WTC11 (cell line): Measurements from ENCODE around the gene NACC2. TPM values are rescaled to one million over a fixed set of nuclear protein-coding genes. Genes with fewer than 3 reads are reported as not detected.

Experiments
- ATAC-seq: fragments of 200-7000 bp; cut with Tn5 transposase; 2 replicates; pipeline ENCODE4 v1.10.0; 2021; ENCODE audit warnings: mild to moderate bottlenecking, moderate library complexity
- CTCF ChIA-PET: fragments of 300-600 bp; sonication (Branson Sonifier 250); formaldehyde crosslinking; loops from one replicate; lab custom pipeline; 2021; ENCODE audit warnings: antibody characterized with exemption; lab: Charles Lee
- POLR2A ChIA-PET: fragments of 350-600 bp; sonication (Branson Sonifier 250); formaldehyde crosslinking; loops from one replicate; lab custom pipeline; 2021; ENCODE audit warnings: antibody characterized with exemption; lab: Charles Lee
- DNase-seq: peaks from one replicate; pipeline ENCODE4 v3.0.0; 2021; ENCODE audit warnings: low spot score
- H3K27ac Mint-ChIP-seq: 2 replicates; pipeline ENCODE4 v1.8.0; 2021; ENCODE audit warnings: mixed read lengths
- H3K27me3 Mint-ChIP-seq: 2 replicates; pipeline ENCODE4 v1.8.0; 2021; ENCODE audit warnings: low read depth, mild to moderate bottlenecking, moderate library complexity, mixed read lengths
- H3K36me3 Mint-ChIP-seq: 2 replicates; pipeline ENCODE4 v1.8.0; 2021; ENCODE audit warnings: mixed read lengths
- H3K4me1 Mint-ChIP-seq: 2 replicates; pipeline ENCODE4 v1.8.0; 2022; ENCODE audit warnings: mixed read lengths
- H3K4me3 Mint-ChIP-seq: 2 replicates; pipeline ENCODE4 v1.8.0; 2021; ENCODE audit warnings: mild to moderate bottlenecking, moderate library complexity, mixed read lengths
- H3K9me3 Mint-ChIP-seq: 2 replicates; pipeline ENCODE4 v1.8.0; 2021; ENCODE audit warnings: mixed read lengths
- AR ChIP-seq: fragments of 250-450 bp; sonication (Bioruptor Pico); IDR thresholded peaks from 2 replicates; pipeline ENCODE4 v1.9.0; 2021; ENCODE audit warnings: mild to moderate bottlenecking
- CREB1 ChIP-seq: sonication (generic); formaldehyde crosslinking; IDR thresholded peaks from 2 replicates; pipeline ENCODE4 v1.8.0; 2023; ENCODE audit warnings: mild to moderate bottlenecking, missing genetic modification reagents
- FOXP4 ChIP-seq: sonication (generic); formaldehyde crosslinking; IDR thresholded peaks from 2 replicates; pipeline ENCODE4 v1.8.0; 2022; ENCODE audit warnings: mild to moderate bottlenecking, missing genetic modification reagents
- MLX ChIP-seq: sonication (generic); formaldehyde crosslinking; IDR thresholded peaks from 2 replicates; pipeline ENCODE4 v1.8.1; 2023; ENCODE audit warnings: mild to moderate bottlenecking, missing genetic modification reagents, moderate library complexity
- NFYB ChIP-seq: sonication (generic); formaldehyde crosslinking; conservative IDR thresholded peaks from 2 replicates; pipeline ENCODE4 v1.8.0; 2022; ENCODE audit warnings: low read depth, missing genetic modification reagents
- NR1H2 ChIP-seq: sonication (generic); formaldehyde crosslinking; IDR thresholded peaks from 2 replicates; pipeline ENCODE4 v1.9.0; 2021; ENCODE audit warnings: mild to moderate bottlenecking, moderate library complexity, missing genetic modification reagents
- SP1 ChIP-seq: sonication (generic); formaldehyde crosslinking; conservative IDR thresholded peaks from 2 replicates; pipeline ENCODE4 v1.8.1; 2022; ENCODE audit warnings: missing genetic modification reagents
- TCF7 ChIP-seq: sonication (generic); formaldehyde crosslinking; IDR thresholded peaks from 2 replicates; pipeline ENCODE4 v1.8.0; 2022; ENCODE audit warnings: mild to moderate bottlenecking, low read depth, missing genetic modification reagents, moderate library complexity
- ZNF121 ChIP-seq: sonication (generic); formaldehyde crosslinking; IDR thresholded peaks from 2 replicates; pipeline ENCODE4 v1.8.0; 2023; ENCODE audit warnings: missing genetic modification reagents
- ZNF232 ChIP-seq: sonication (generic); formaldehyde crosslinking; IDR thresholded peaks from 2 replicates; pipeline ENCODE4 v1.8.0; 2022; ENCODE audit warnings: mild to moderate bottlenecking, missing genetic modification reagents
- total RNA-seq: library from RNA; stranded (reverse); gene quantifications from 3 replicates; pipeline ENCODE4 v1.2.3, GENCODE V29; 2021
- TF ChIP-seq, protein P1 (sequence below): sonication (generic); formaldehyde crosslinking; IDR thresholded peaks from 2 replicates; pipeline ENCODE4 v1.8.1; 2022; ENCODE audit warnings: low read depth, mild to moderate bottlenecking, moderate library complexity, missing genetic modification reagents, borderline replicate concordance
- TF ChIP-seq, protein P2 (sequence below): sonication (generic); formaldehyde crosslinking; IDR thresholded peaks from 2 replicates; pipeline ENCODE4 v1.8.1; 2022; ENCODE audit warnings: mild to moderate bottlenecking, moderate library complexity, missing genetic modification reagents
- TF ChIP-seq, protein P3 (sequence below): sonication (generic); formaldehyde crosslinking; IDR thresholded peaks from 2 replicates; pipeline ENCODE4 v1.8.0; 2022; ENCODE audit warnings: mild to moderate bottlenecking, missing genetic modification reagents
- TF ChIP-seq, protein P4 (sequence below): sonication (generic); formaldehyde crosslinking; IDR thresholded peaks from 2 replicates; pipeline ENCODE4 v1.8.1; 2023; ENCODE audit warnings: mild to moderate bottlenecking, moderate library complexity, missing genetic modification reagents
- TF ChIP-seq, protein P5 (sequence below): sonication (generic); formaldehyde crosslinking; IDR thresholded peaks from 2 replicates; pipeline ENCODE4 v1.8.0; 2023; ENCODE audit warnings: mild to moderate bottlenecking, missing genetic modification reagents
- TF ChIP-seq, protein P6 (sequence below): fragments of 250-450 bp; sonication (Bioruptor Pico); conservative IDR thresholded peaks from 2 replicates; pipeline ENCODE4 v1.9.0; 2021; ENCODE audit warnings: mild to moderate bottlenecking

NACC2 gene
- total RNA-seq, 1 experiment from 2014 or later, result 17.1 TPM

- 0 out of 2 replicates have a peak, but pooled peaks have one; percentile 46 for TF ChIP-seq ZNF232
- TF ChIP-seq, protein P1, sequence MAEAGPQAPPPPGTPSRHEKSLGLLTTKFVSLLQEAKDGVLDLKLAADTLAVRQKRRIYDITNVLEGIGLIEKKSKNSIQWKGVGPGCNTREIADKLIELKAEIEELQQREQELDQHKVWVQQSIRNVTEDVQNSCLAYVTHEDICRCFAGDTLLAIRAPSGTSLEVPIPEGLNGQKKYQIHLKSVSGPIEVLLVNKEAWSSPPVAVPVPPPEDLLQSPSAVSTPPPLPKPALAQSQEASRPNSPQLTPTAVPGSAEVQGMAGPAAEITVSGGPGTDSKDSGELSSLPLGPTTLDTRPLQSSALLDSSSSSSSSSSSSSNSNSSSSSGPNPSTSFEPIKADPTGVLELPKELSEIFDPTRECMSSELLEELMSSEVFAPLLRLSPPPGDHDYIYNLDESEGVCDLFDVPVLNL (CRISPR knock-in tag), result no peak
- TF ChIP-seq, protein P2, sequence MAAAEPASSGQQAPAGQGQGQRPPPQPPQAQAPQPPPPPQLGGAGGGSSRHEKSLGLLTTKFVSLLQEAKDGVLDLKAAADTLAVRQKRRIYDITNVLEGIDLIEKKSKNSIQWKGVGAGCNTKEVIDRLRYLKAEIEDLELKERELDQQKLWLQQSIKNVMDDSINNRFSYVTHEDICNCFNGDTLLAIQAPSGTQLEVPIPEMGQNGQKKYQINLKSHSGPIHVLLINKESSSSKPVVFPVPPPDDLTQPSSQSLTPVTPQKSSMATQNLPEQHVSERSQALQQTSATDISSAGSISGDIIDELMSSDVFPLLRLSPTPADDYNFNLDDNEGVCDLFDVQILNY, result peak; percentile 33
- TF ChIP-seq, protein P3, sequence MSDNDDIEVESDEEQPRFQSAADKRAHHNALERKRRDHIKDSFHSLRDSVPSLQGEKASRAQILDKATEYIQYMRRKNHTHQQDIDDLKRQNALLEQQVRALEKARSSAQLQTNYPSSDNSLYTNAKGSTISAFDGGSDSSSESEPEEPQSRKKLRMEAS (CRISPR knock-in tag), result peak; percentile 86
- TF ChIP-seq NFYB, result no peak
- peak; percentile 80 for TF ChIP-seq ZNF121 (CRISPR knock-in tag)
- TF ChIP-seq, protein P4, sequence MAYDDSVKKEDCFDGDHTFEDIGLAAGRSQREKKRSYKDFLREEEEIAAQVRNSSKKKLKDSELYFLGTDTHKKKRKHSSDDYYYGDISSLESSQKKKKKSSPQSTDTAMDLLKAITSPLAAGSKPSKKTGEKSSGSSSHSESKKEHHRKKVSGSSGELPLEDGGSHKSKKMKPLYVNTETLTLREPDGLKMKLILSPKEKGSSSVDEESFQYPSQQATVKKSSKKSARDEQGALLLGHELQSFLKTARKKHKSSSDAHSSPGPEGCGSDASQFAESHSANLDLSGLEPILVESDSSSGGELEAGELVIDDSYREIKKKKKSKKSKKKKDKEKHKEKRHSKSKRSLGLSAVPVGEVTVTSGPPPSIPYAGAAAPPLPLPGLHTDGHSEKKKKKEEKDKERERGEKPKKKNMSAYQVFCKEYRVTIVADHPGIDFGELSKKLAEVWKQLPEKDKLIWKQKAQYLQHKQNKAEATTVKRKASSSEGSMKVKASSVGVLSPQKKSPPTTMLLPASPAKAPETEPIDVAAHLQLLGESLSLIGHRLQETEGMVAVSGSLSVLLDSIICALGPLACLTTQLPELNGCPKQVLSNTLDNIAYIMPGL (CRISPR knock-in tag), result no peak
- TF ChIP-seq CREB1 (CRISPR knock-in tag), result no peak
- TF ChIP-seq AR (CRISPR knock-in tag), result no peak
- TF ChIP-seq, protein P5, sequence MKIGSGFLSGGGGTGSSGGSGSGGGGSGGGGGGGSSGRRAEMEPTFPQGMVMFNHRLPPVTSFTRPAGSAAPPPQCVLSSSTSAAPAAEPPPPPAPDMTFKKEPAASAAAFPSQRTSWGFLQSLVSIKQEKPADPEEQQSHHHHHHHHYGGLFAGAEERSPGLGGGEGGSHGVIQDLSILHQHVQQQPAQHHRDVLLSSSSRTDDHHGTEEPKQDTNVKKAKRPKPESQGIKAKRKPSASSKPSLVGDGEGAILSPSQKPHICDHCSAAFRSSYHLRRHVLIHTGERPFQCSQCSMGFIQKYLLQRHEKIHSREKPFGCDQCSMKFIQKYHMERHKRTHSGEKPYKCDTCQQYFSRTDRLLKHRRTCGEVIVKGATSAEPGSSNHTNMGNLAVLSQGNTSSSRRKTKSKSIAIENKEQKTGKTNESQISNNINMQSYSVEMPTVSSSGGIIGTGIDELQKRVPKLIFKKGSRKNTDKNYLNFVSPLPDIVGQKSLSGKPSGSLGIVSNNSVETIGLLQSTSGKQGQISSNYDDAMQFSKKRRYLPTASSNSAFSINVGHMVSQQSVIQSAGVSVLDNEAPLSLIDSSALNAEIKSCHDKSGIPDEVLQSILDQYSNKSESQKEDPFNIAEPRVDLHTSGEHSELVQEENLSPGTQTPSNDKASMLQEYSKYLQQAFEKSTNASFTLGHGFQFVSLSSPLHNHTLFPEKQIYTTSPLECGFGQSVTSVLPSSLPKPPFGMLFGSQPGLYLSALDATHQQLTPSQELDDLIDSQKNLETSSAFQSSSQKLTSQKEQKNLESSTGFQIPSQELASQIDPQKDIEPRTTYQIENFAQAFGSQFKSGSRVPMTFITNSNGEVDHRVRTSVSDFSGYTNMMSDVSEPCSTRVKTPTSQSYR (CRISPR knock-in tag), result 0 out of 2 replicates have a peak, but pooled peaks have one; percentile 64
- TF ChIP-seq, all 79 proteins: peak for 12
Observed at GRCh38 chr9:136110082-136111061, 15.3 kb upstream of the NACC2 start (continued).

- no peaks in the 10 kb centered on the region for H3K36me3 Mint-ChIP-seq
- TF ChIP-seq, protein P6, sequence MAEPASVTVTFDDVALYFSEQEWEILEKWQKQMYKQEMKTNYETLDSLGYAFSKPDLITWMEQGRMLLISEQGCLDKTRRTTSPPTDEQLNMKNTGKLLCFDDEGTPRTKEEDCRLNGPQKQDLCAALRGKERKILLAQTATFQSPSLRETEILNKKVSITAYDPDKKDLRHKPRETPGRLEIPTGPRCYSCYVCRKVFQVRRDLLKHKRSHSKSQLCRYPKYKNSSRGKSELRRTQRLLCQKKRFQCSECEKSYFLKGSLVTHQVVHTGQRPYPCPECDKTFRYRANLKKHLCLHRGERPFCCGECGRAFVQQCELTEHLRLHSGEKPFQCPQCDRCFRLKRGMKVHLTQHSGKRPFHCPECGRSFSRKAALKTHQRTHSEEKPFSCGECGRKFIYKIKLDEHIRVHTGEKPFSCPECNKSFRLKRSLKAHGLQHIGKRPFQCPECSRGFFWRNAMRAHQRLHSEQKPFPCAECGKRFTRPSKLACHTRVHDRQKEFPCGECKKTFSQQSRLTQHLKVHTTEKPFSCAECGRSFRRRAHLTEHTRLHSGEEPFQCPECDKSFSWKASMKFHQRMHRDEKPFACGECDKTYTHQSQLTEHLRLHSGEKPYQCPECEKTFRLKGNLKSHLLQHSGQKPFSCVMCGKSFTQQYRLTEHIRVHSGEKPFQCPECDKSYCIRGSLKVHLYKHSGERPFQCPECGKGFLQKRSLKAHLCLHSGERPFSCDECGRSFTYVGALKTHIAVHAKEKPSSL (CRISPR knock-in tag), result no peak
- TF ChIP-seq FOXP4 (CRISPR knock-in tag), result no peak
- no peak for TF ChIP-seq MLX (CRISPR knock-in tag)
- TF ChIP-seq TCF7, result no peak
- TF ChIP-seq SP1, result peak; percentile 74
- TF ChIP-seq NR1H2 (CRISPR knock-in tag), result no peak
Observed at GRCh38 chr9:136109351-136110081, 14.4 kb upstream of the NACC2 start.

More at GRCh38 chr9:136109351-136110081, 14.4 kb upstream of the NACC2 start:
- no peaks in the 10 kb centered on the region for H3K9me3 Mint-ChIP-seq
- no peak overlapping the region for H3K27ac Mint-ChIP-seq
- DNase-seq, result peak; percentile 80
- CTCF ChIA-PET, result interaction anchor here (0.7 to 2.1 kb wide), 10 partner anchors 8 to 142 kb away, joined by 3 to 12 read pairs (median 4); partner anchors contain the start of gene NACC2
- peaks cover 51% of the 10 kb centered on the region for H3K4me1 Mint-ChIP-seq
- no peaks in the 10 kb centered on the region for H3K27me3 Mint-ChIP-seq
- peak; percentile 74 for ATAC-seq
- POLR2A ChIA-PET, result interaction anchor here (0.5 kb wide), 1 partner anchor 13 kb away, joined by 4 read pairs; no protein-coding TSS in a partner anchor
- H3K4me3 Mint-ChIP-seq, result peak overlapping the region; percentile 53
